Heart right ventricle (tissue), 16 donors: ENCODE results near the gene KMO. TPM values are rescaled to one million over a fixed set of nuclear protein-coding genes. Genes with fewer than 3 reads are reported as not detected.

Experiments used
- ATAC-seq, 8 donors: fragments of 200-7000 bp; cut with Tn5 transposase; one replicate each; pipeline ENCODE4 v1.9.1; 2020; ENCODE audit warnings: mild to moderate bottlenecking in 8 of 8, moderate library complexity in 8 of 8, moderate number of reproducible peaks in 1 of 8
- DNase-seq, 2 donors: peaks; one replicate each; pipeline ENCODE4 v3.0.0-alpha.2; 2020
- H3K27ac ChIP-seq, 10 donors: fragments of 200-600 bp; sonication (generic) in 2 of 10; one replicate each; pipeline versions ENCODE4 v1.5.0 to v1.8.0; 2020 to 2022; ENCODE audit warnings: mild to moderate bottlenecking in 3 of 10
- H3K27me3 ChIP-seq, 7 donors: fragments of 200-600 bp; one replicate each; pipeline ENCODE4 v1.8.0; 2021 to 2022; ENCODE audit warnings: mild to moderate bottlenecking in 2 of 7
- H3K36me3 ChIP-seq, 9 donors: fragments of 200-600 bp; sonication (generic) in 1 of 9; one replicate each; pipeline versions ENCODE4 v1.5.0 to v1.8.0; 2020 to 2022; ENCODE audit warnings: mild to moderate bottlenecking in 2 of 9
- H3K4me1 ChIP-seq, 9 donors: fragments of 200-600 bp; sonication (generic) in 1 of 9; one replicate each; pipeline versions ENCODE4 v1.5.0 to v1.8.0; 2020 to 2022; ENCODE audit warnings: mild to moderate bottlenecking in 4 of 9
- H3K4me3 ChIP-seq, 10 donors: fragments of 200-600 bp; sonication (generic) in 2 of 10; one replicate each; pipeline versions ENCODE4 v1.5.0 to v1.8.0; 2020 to 2022; ENCODE audit warnings: mild to moderate bottlenecking in 7 of 10, moderate library complexity in 2 of 10
- H3K9me3 ChIP-seq, 11 donors: fragments of 200-600 bp in 10 of 11; sonication (generic) in 2 of 11; one replicate each; pipeline versions ENCODE4 v1.5.0 to v1.8.0; 2013 to 2022; ENCODE audit warnings: mild to moderate bottlenecking in 2 of 11, control low read depth in 1 of 11, moderate library complexity in 1 of 11
- WGBS, 2 donors: extraction: QIAGEN DNeasy Blood & Tissue Kit; methylation state at CpG; one replicate each; pipeline ENCODE4 v1.1.7; 2013; ENCODE audit warnings: inconsistent platforms in 1 of 2; 5-methylcytosine and 5-hydroxymethylcytosine counted together
- intact Hi-C, 10 donors: fragments of 100-400 bp; cut with DNase I; formaldehyde crosslinking; loops; one replicate each; pipeline versions ENCODE4 v1.11.1 to v1.14.2; 2022
- polyA plus RNA-seq, 2 donors: library from polyadenylated mRNA; stranded (reverse); fragments of 200-250 nt; gene quantifications; one replicate each; pipeline ENCODE4 v1.2.3, GENCODE V29; 2013
- total RNA-seq, 10 donors: library from RNA; stranded (reverse); fragmentation: NEBNext Ultra II Directional in 3 of 10; extraction: Animal tissue kit (Norgen Biotek cat#: 25700) in 3 of 10; gene quantifications; one replicate each; pipeline versions ENCODE4 v1.2.1 to v1.2.4, GENCODE V29; 2021 to 2023
- TF ChIP-seq, protein P1 (sequence below), 9 donors: fragments of 200-600 bp; sonication (generic) in 2 of 9; IDR thresholded peaks; one replicate each; pipeline versions ENCODE4 v1.5.0 to v1.8.0; 2021 to 2022; ENCODE audit warnings: antibody characterized with exemption in 9 of 9, mild to moderate bottlenecking in 5 of 9, moderate library complexity in 1 of 9
- donor health status: Arrhythmogenic right ventricular cardiomyopathy.
- donor health status: ischemic (EF 13 %, LVEDD 7.1; RV severe dilation, severe dysfunction).
- donor health status: healthy with polysubstance abuse.
- donor health status: DM: no; HTN: yes; CAD: no.
- donor health status: DM: no; HTN: no; CAD: no.
- donor health status: ischemic (EF 25% LVEDD 6.9; RV normal size, moderate dysfunction).
- donor health status: ischemic (EF 25% LVEDD 5.7; RV mildly dilated, moderate dysfunction).
- donor health status: healthy.
- donor health status: DM: yes; HTN: yes; CAD: no.
- donor health status: Ischemic cardiomyopathy.
- donor health status: ischemic (EF 35%, LVEDD 5.7; RV mildly dilated, moderate dysfunction).
- donor health status: nonischemic (EF 11% LVEDD 7.7; RV severe dilation, severe dysfunction).
- donor health status: DM: yes; HTN: yes; CAD: no.
- donor health status: PGD.
- donor health status: ischemic (EF 29% LVEDD 5.4; RV normal size, mild dysfunction).
- donor health status: nonischemic (EF 23%, LVEDD 6.1; RV moderate dilation, normal function).

Gene KMO
- total and polyA plus RNA-seq, 12 donors, result 0.05 to 1.4 (median 0.29) TPM; not detected in 4

DNA sequence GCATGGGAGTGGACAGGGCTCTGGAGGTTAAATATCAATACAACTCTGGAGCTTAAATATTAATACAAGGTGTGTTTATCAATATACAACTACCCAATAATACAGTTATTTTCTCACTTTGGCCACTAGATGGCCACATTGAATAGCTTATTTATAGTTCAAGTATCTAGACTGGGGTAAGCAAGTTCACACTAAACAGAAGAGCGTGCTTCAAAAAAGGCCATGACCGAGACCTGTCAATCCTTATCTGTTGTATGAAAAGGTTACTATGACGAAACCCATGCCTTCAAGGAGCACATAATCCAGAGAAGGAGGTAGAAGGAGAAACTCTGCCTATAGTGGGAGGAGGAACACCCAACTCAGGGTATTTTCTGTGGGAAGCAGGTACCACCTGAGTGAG is 78.9 kb downstream of the KMO start:
- DNase-seq (no peak), ATAC-seq (peak in 7 of 8 donors; percentile 72 to 88 (median 83))
- Histone ChIP-seq H3K4me1 (peaks cover 0 to 19% (median 0%) of the 10 kb centered on the region in 9 donors), H3K4me3 (no peak overlapping the region), H3K36me3 (no peaks in the 10 kb centered on the region), H3K27me3 (no peaks in the 10 kb centered on the region), H3K9me3 (no peaks in the 10 kb centered on the region), H3K27ac (peak overlapping the region in 1 of 10 donors; percentile 59)
- 6 to 8% methylated on average over 3 of the region's 3 CpGs for WGBS, 2 donors
- intact Hi-C loops, result loop anchor here (5.0 to 10.0 kb wide), 7 partner anchors 221 to 404 kb away; partner anchors contain the start of gene EXO1 (in 2 of the 10)
- TF ChIP-seq, protein P1, sequence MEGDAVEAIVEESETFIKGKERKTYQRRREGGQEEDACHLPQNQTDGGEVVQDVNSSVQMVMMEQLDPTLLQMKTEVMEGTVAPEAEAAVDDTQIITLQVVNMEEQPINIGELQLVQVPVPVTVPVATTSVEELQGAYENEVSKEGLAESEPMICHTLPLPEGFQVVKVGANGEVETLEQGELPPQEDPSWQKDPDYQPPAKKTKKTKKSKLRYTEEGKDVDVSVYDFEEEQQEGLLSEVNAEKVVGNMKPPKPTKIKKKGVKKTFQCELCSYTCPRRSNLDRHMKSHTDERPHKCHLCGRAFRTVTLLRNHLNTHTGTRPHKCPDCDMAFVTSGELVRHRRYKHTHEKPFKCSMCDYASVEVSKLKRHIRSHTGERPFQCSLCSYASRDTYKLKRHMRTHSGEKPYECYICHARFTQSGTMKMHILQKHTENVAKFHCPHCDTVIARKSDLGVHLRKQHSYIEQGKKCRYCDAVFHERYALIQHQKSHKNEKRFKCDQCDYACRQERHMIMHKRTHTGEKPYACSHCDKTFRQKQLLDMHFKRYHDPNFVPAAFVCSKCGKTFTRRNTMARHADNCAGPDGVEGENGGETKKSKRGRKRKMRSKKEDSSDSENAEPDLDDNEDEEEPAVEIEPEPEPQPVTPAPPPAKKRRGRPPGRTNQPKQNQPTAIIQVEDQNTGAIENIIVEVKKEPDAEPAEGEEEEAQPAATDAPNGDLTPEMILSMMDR (IDR thresholded peaks at IDR 0.05), result peak; percentile 54 to 77 (median 68)

DNA sequence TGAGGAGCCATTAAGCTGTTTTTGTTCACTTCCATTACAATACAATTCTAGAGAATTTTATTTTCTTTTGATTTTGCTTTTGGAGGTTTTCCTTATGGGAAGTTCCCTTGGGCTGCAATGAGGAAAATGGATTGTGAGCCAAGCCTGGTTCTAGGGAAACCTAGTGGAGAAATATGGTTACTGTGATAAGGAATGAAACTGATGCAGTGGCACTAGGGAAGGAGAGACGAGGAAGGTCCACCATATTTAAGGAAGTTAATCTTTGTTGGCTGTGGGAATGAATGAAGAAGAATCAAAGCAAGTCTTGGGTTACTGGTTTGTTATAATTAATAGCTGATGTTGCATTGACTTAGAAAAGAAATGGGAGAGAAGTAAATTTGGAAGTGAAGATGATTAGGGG is 79.6 kb downstream of the KMO start:
- Histone ChIP-seq H3K4me1 (peaks cover 0 to 19% (median 0%) of the 10 kb centered on the region in 9 donors), H3K36me3 (no peaks in the 10 kb centered on the region), H3K4me3 (no peak overlapping the region), H3K27me3 (no peaks in the 10 kb centered on the region), H3K27ac (peak overlapping the region in 1 of 10 donors; percentile 59), H3K9me3 (no peaks in the 10 kb centered on the region)
- intact Hi-C loops, result loop anchor here (5.0 to 10.0 kb wide), 7 partner anchors 221 to 403 kb away; partner anchors contain the start of gene EXO1 (in 2 of the 10)
- no peak for ATAC-seq
- WGBS, 2 donors, result 83 to 92% methylated on average over 1 of the region's 1 CpG
- DNase-seq, result no peak
- TF ChIP-seq, protein P1 (IDR thresholded peaks at IDR 0.05), result no peak

DNA sequence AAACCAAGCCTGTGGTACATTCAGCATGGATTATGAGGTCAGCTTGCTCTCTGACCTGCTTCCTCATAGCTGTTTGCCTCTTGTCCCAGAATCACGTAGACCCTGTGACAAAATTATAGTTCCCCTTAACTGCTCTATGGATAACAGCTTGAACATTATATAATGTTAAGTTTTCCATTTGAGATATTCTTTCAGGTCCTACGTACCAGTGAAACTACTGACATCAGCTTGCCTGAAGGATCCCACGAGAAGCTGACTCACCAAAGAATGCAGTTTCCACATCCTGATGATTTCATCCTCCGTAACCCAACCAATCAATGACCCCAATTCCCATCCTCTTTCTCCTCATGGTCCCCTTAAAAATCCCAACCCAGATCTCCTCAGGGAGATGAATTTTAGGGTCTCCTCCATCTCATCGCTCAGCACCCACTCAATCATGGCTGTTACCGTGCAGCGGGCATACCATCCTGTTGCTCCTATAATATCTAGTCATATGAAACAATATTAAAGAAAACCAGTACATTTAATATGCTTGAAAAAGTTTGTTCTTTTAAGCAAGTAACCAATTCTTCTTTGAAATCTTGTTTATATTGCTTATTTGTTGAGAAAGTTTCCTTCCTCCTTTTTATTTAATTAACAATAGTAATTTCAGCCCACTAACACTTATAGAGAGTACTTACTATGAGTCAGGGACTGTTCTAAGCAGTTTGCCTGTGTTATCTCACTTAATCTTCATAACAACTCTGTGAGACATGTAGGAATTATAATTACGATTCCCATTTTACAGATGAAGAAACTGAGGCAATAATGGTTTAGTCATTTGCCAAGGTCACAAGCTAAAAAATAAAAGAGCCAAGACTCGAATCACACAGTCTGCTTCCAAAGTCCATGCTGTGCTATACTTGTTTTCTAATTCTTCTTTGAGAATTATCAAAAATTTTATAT is 80.6 kb downstream of the KMO start:
- no peak overlapping the region for H3K4me3 ChIP-seq
- peaks cover 0 to 19% (median 0%) of the 10 kb centered on the region in 9 donors for H3K4me1 ChIP-seq
- H3K27me3 ChIP-seq, result no peaks in the 10 kb centered on the region
- 76 to 78% methylated on average over 9 of the region's 9 CpGs for WGBS, 2 donors
- no peaks in the 10 kb centered on the region for H3K9me3 ChIP-seq
- TF ChIP-seq, protein P1 (IDR thresholded peaks at IDR 0.05), result no peak
- intact Hi-C loops, result loop anchor here (5.0 to 10.0 kb wide), 7 partner anchors 219 to 402 kb away; partner anchors contain the start of gene EXO1 (in 2 of the 10)
- ATAC-seq, result peak in 2 of 8 donors; percentile 22 to 43
- no peaks in the 10 kb centered on the region for H3K36me3 ChIP-seq
- no peak for DNase-seq
- H3K27ac ChIP-seq, result peak overlapping the region in 1 of 10 donors; percentile 59

DNA sequence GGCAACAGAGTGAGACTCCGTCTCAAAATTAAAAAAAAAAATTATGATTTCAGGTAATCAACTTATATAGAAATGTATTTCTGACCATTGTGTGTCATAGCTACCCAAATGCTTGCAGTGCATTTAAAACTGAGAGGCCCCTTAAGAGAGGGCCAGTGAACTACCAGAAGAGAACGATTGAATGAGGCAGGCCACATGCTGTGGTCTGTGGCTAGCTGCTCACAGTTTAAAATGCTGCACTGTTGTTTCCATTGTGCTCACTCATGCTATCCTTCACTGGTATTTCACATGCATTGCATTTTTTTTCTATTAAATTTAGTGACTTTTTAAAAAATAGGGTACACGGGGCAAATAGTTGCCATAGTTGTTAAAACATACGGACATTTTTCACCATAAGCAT is 82.0 kb downstream of the KMO start:
- WGBS, 2 donors, result 93 to 94% methylated on average over 4 of the region's 4 CpGs
- no peak for ATAC-seq

More for the DNA sequence above, 82.0 kb downstream of the KMO start:
- TF ChIP-seq, protein P1 (IDR thresholded peaks at IDR 0.05), result no peak
- Histone ChIP-seq H3K27ac (no peak overlapping the region), H3K4me1 (peaks cover 0 to 19% (median 0%) of the 10 kb centered on the region in 9 donors), H3K27me3 (no peaks in the 10 kb centered on the region), H3K9me3 (no peaks in the 10 kb centered on the region), H3K4me3 (no peak overlapping the region), H3K36me3 (no peaks in the 10 kb centered on the region)
- no peak for DNase-seq
- intact Hi-C loops, result loop anchor here (5.0 to 10.0 kb wide), 7 partner anchors 218 to 401 kb away; partner anchors contain the start of gene EXO1 (in 2 of the 10)
